A549 (cell line): Measurements from ENCODE around the gene KLHL8.

Source experiments
- EP300 ChIP-seq, 2 experiments: fragments of >200 bp; sonication (Bioruptor Twin); formaldehyde crosslinking; IDR thresholded peaks; 2 replicates in 1 of 2; 3 replicates in 1 of 2; pipeline ENCODE4 v1.6.1; 2016 to 2017
- HDAC2 ChIP-seq: fragments of 200-600 bp; sonication (generic); IDR thresholded peaks from 2 replicates; pipeline ENCODE4 v1.6.1; 2016
- PHF8 ChIP-seq: fragments of 200-600 bp; sonication (generic); IDR thresholded peaks from 2 replicates; pipeline ENCODE4 v1.6.1; 2016; ENCODE audit warnings: low read depth, mild to moderate bottlenecking, antibody characterized with exemption, moderate library complexity, borderline replicate concordance
- SMC3 ChIP-seq: fragments of >200 bp; sonication (Bioruptor Twin); formaldehyde crosslinking; IDR thresholded peaks from 3 replicates; pipeline ENCODE4 v1.6.1; 2018; ENCODE audit warnings: inconsistent platforms
- USF2 ChIP-seq: fragments of 450-650 bp; IDR thresholded peaks from 2 replicates; pipeline ENCODE4 v1.6.1; 2014; ENCODE audit warnings: antibody characterized with exemption
- ZNF302 ChIP-seq: fragments of 250-450 bp; sonication (Bioruptor Pico); IDR thresholded peaks from 2 replicates; pipeline ENCODE4 v1.9.0; 2021; ENCODE audit warnings: inconsistent platforms, mild to moderate bottlenecking, moderate library complexity
- TF ChIP-seq, protein P1 (sequence below): fragments of >200 bp; sonication (Bioruptor Twin); formaldehyde crosslinking; IDR thresholded peaks from 3 replicates; pipeline ENCODE4 v1.5.1; 2016
- TF ChIP-seq, protein P2 (sequence below): IDR thresholded peaks from 2 replicates; pipeline ENCODE4 v1.6.1; 2012
- TF ChIP-seq, protein P3 (sequence below): fragments of 150-350 bp; IDR thresholded peaks from 2 replicates; pipeline ENCODE4 v1.6.1; 2014; ENCODE audit warnings: low read depth, mild to moderate bottlenecking, low read length

GRCh38 chr4:87239821-87240220, 19.4 kb upstream of the KLHL8 start:
- TF ChIP-seq, protein P1, sequence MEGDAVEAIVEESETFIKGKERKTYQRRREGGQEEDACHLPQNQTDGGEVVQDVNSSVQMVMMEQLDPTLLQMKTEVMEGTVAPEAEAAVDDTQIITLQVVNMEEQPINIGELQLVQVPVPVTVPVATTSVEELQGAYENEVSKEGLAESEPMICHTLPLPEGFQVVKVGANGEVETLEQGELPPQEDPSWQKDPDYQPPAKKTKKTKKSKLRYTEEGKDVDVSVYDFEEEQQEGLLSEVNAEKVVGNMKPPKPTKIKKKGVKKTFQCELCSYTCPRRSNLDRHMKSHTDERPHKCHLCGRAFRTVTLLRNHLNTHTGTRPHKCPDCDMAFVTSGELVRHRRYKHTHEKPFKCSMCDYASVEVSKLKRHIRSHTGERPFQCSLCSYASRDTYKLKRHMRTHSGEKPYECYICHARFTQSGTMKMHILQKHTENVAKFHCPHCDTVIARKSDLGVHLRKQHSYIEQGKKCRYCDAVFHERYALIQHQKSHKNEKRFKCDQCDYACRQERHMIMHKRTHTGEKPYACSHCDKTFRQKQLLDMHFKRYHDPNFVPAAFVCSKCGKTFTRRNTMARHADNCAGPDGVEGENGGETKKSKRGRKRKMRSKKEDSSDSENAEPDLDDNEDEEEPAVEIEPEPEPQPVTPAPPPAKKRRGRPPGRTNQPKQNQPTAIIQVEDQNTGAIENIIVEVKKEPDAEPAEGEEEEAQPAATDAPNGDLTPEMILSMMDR = no peak
- TF ChIP-seq PHF8 (no peak), ZNF302 (CRISPR knock-in tag) (no peak), USF2 (no peak), SMC3 (no peak), EP300 (IDR thresholded peaks at IDR 0.05) (no peak), HDAC2 (no peak)
- TF ChIP-seq, protein P2, sequence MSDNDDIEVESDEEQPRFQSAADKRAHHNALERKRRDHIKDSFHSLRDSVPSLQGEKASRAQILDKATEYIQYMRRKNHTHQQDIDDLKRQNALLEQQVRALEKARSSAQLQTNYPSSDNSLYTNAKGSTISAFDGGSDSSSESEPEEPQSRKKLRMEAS = no peak
- TF ChIP-seq, protein P3, sequence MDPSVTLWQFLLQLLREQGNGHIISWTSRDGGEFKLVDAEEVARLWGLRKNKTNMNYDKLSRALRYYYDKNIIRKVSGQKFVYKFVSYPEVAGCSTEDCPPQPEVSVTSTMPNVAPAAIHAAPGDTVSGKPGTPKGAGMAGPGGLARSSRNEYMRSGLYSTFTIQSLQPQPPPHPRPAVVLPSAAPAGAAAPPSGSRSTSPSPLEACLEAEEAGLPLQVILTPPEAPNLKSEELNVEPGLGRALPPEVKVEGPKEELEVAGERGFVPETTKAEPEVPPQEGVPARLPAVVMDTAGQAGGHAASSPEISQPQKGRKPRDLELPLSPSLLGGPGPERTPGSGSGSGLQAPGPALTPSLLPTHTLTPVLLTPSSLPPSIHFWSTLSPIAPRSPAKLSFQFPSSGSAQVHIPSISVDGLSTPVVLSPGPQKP = no peak
